GM10266 (cell line): ENCODE results near the gene DFFA.
A peak's percentile ranks its signal among the peaks of the same experiment; 100 is the strongest.
"Not testable (repeated sequence)": the region's sequence is repeated elsewhere in the genome, so short reads cannot be mapped to it uniquely, and the experiment has no call there.

Source experiments
- DNase-seq: peaks from one replicate; pipeline ENCODE4 v3.0.0; 2012; ENCODE audit errors: extremely low spot score
- CTCF ChIP-seq: IDR thresholded peaks from 2 replicates; pipeline ENCODE4 v1.5.1; 2012; ENCODE audit warnings: mild to moderate bottlenecking, low read depth; ENCODE audit not compliant: control insufficient read depth, insufficient read depth; ENCODE audit errors: missing control alignments

Gene DFFA

GRCh38 chr1:10434590-10434989, 37.7 kb downstream of the DFFA start:
- TF ChIP-seq CTCF: no peak
- DNase-seq: no peak

- no peak for DNase-seq
- no peak for TF ChIP-seq CTCF
Observed at GRCh38 chr1:10433790-10434189, 38.5 kb downstream of the DFFA start.

- TF ChIP-seq CTCF: no peak
- no peak for DNase-seq
Observed at GRCh38 chr1:10432910-10433700, 39.2 kb downstream of the DFFA start.

- peak; percentile 25 for DNase-seq
- no peak for TF ChIP-seq CTCF
Observed at GRCh38 chr1:10431070-10431730, 41.1 kb downstream of the DFFA start.

- peak; percentile 99 for DNase-seq
- peak; percentile 92 for TF ChIP-seq CTCF
Observed at GRCh38 chr1:10430216-10431069, 41.9 kb downstream of the DFFA start, which contains the start of gene CENPS. Gene CENPS (plus strand): TSS chr1:10430433. CDS start chr1:10430518, 85 bp downstream.

GRCh38 chr1:10429868-10430215, 42.5 kb downstream of the DFFA start:
- no peak for TF ChIP-seq CTCF
- no peak for DNase-seq

- no peak for TF ChIP-seq CTCF
Observed at GRCh38 chr1:10428984-10429383, 43.3 kb downstream of the DFFA start.

GRCh38 chr1:10426535-10426848, 45.8 kb downstream of the DFFA start:
- not testable (repeated sequence) for DNase-seq

More at GRCh38 chr1:10428984-10429383, 43.3 kb downstream of the DFFA start:
- DNase-seq: no peak

- not testable (repeated sequence) for DNase-seq
Observed at GRCh38 chr1:10425826-10426534, 46.3 kb downstream of the DFFA start.
